Measurements from ENCODE around the gene TMEM219.

The TMEM219 gene

GRCh38 chr16:29983420-29984136 lies 21.7 kb downstream of the TMEM219 start:
- H3F3A ChIP-seq (ENCODE audit: insufficient read depth): no peaks in the 10 kb centered on the region
- no peaks in the 10 kb centered on the region for H3K79me2 ChIP-seq (ENCODE audit: insufficient read depth, low read length)
- no peaks in the 10 kb centered on the region for H3K9me3 ChIP-seq (ENCODE audit: insufficient read depth, low read length)
- no peak overlapping the region for H2AFZ ChIP-seq (ENCODE audit: low read depth, low read length, severe bottlenecking)
- H4K20me1 ChIP-seq (ENCODE audit: low read depth, low read length): no peaks in the 10 kb centered on the region
- H3K4me2 ChIP-seq (ENCODE audit: low read depth, low read length, poor library complexity, severe bottlenecking): no peak overlapping the region
- H3K27ac ChIP-seq (ENCODE audit: low read depth, low read length): no peak overlapping the region
- TF ChIP-seq CTCF (IDR thresholded peaks at IDR 0.05; ENCODE audit: insufficient read depth, low read length, poor library complexity, severe bottlenecking): no peak
- no peak for TF ChIP-seq EZH2phosphoT487 (conservative IDR thresholded peaks at IDR 0.05; ENCODE audit: low read length)
- peaks cover 4% of the 10 kb centered on the region; the same call in 1 of the 2 replicates for H3K36me3 ChIP-seq (ENCODE audit: low read length)
- no peak overlapping the region for H3K4me3 ChIP-seq (ENCODE audit: insufficient read depth, low read length, poor library complexity, severe bottlenecking)
- no peaks in the 10 kb centered on the region for H3K27me3 ChIP-seq (ENCODE audit: low read length)
- H3K9ac ChIP-seq (ENCODE audit: low read length): no peak overlapping the region
- H3K9me2 ChIP-seq (replicated peaks; ENCODE audit: insufficient read depth, low read length): no peaks in the 10 kb centered on the region

- H3K27me3 ChIP-seq (ENCODE audit: low read length): no peaks in the 10 kb centered on the region
- no peaks in the 10 kb centered on the region for H3F3A ChIP-seq (ENCODE audit: insufficient read depth)
- no peak overlapping the region for H3K4me3 ChIP-seq (ENCODE audit: insufficient read depth, low read length, poor library complexity, severe bottlenecking)
- no peaks in the 10 kb centered on the region for H3K9me2 ChIP-seq (replicated peaks; ENCODE audit: insufficient read depth, low read length)
- H3K9ac ChIP-seq (ENCODE audit: low read length): no peak overlapping the region
- no peaks in the 10 kb centered on the region for H4K20me1 ChIP-seq (ENCODE audit: low read depth, low read length)
- peaks cover 4% of the 10 kb centered on the region; the same call in 1 of the 2 replicates for H3K36me3 ChIP-seq (ENCODE audit: low read length)
- H2AFZ ChIP-seq (ENCODE audit: low read depth, low read length, severe bottlenecking): no peak overlapping the region
- H3K4me2 ChIP-seq (ENCODE audit: low read depth, low read length, poor library complexity, severe bottlenecking): no peak overlapping the region
- no peaks in the 10 kb centered on the region for H3K9me3 ChIP-seq (ENCODE audit: insufficient read depth, low read length)
- TF ChIP-seq CTCF (IDR thresholded peaks at IDR 0.05; ENCODE audit: insufficient read depth, low read length, poor library complexity, severe bottlenecking) (no peak), EZH2phosphoT487 (conservative IDR thresholded peaks at IDR 0.05; ENCODE audit: low read length) (no peak)
- no peaks in the 10 kb centered on the region for H3K79me2 ChIP-seq (ENCODE audit: insufficient read depth, low read length)
- H3K27ac ChIP-seq (ENCODE audit: low read depth, low read length): no peak overlapping the region
These were observed 22.4 kb downstream of the TMEM219 start for GRCh38 chr16:29984137-29984763.

- Histone ChIP-seq H3K36me3 (ENCODE audit: low read length) (no peaks in the 10 kb centered on the region; the same call in 1 of the 2 replicates), H3K4me3 (ENCODE audit: insufficient read depth, low read length, poor library complexity, severe bottlenecking) (no peak overlapping the region), H3K9ac (ENCODE audit: low read length) (no peak overlapping the region), H3K9me2 (replicated peaks; ENCODE audit: insufficient read depth, low read length) (no peaks in the 10 kb centered on the region), H3K79me2 (ENCODE audit: insufficient read depth, low read length) (no peaks in the 10 kb centered on the region), H3K9me3 (ENCODE audit: insufficient read depth, low read length) (no peaks in the 10 kb centered on the region), H3K27ac (ENCODE audit: low read depth, low read length) (no peak overlapping the region), H2AFZ (ENCODE audit: low read depth, low read length, severe bottlenecking) (no peak overlapping the region), H4K20me1 (ENCODE audit: low read depth, low read length) (no peaks in the 10 kb centered on the region), H3K4me2 (ENCODE audit: low read depth, low read length, poor library complexity, severe bottlenecking) (no peak overlapping the region), H3F3A (ENCODE audit: insufficient read depth) (no peaks in the 10 kb centered on the region), H3K27me3 (ENCODE audit: low read length) (no peaks in the 10 kb centered on the region)
- TF ChIP-seq CTCF (IDR thresholded peaks at IDR 0.05; ENCODE audit: insufficient read depth, low read length, poor library complexity, severe bottlenecking) (no peak), EZH2phosphoT487 (conservative IDR thresholded peaks at IDR 0.05; ENCODE audit: low read length) (no peak)
These were observed 22.9 kb downstream of the TMEM219 start for GRCh38 chr16:29984764-29985147.
